ENCODE results near the gene SOCS3.

Gene SOCS3

GRCh38 chr17:78357672-78358537, 2.0 kb downstream of the SOCS3 start:
- TF ChIP-seq CTCF (IDR thresholded peaks at IDR 0.05; ENCODE audit: insufficient read depth, low read depth, low read length, missing control alignments): no peak
- no peak for DNase-seq (ENCODE audit: low read depth)
- no peak overlapping the region for H3K4me3 ChIP-seq (ENCODE audit: low read length)

GRCh38 chr17:78357177-78357586, 2.7 kb downstream of the SOCS3 start:
- TF ChIP-seq CTCF (IDR thresholded peaks at IDR 0.05; ENCODE audit: insufficient read depth, low read depth, low read length, missing control alignments): no peak
- no peak overlapping the region for H3K4me3 ChIP-seq (ENCODE audit: low read length)
- DNase-seq (ENCODE audit: low read depth): no peak

- no peak for TF ChIP-seq CTCF (IDR thresholded peaks at IDR 0.05; ENCODE audit: insufficient read depth, low read depth, low read length, missing control alignments)
- peak; percentile 98 for DNase-seq (ENCODE audit: low read depth)
- H3K4me3 ChIP-seq (ENCODE audit: low read length): no peak overlapping the region
Observed at GRCh38 chr17:78356101-78356713, 3.7 kb downstream of the SOCS3 start.

GRCh38 chr17:78355701-78356100, 4.2 kb downstream of the SOCS3 start:
- no peak overlapping the region for H3K4me3 ChIP-seq (ENCODE audit: low read length)
- no peak for DNase-seq (ENCODE audit: low read depth)

GRCh38 chr17:78355045-78355641, 4.7 kb downstream of the SOCS3 start:
- H3K4me3 ChIP-seq (ENCODE audit: low read length): no peak overlapping the region
- no peak for DNase-seq (ENCODE audit: low read depth)
- TF ChIP-seq CTCF (IDR thresholded peaks at IDR 0.05; ENCODE audit: insufficient read depth, low read depth, low read length, missing control alignments): no peak

More at GRCh38 chr17:78355701-78356100, 4.2 kb downstream of the SOCS3 start:
- no peak for TF ChIP-seq CTCF (IDR thresholded peaks at IDR 0.05; ENCODE audit: insufficient read depth, low read depth, low read length, missing control alignments)

- DNase-seq (ENCODE audit: low read depth): no peak
Observed at GRCh38 chr17:78353834-78354233, 6.0 kb downstream of the SOCS3 start.

More at GRCh38 chr17:78353834-78354233, 6.0 kb downstream of the SOCS3 start:
- H3K4me3 ChIP-seq (ENCODE audit: low read length): no peak overlapping the region
- TF ChIP-seq CTCF (IDR thresholded peaks at IDR 0.05; ENCODE audit: insufficient read depth, low read depth, low read length, missing control alignments): no peak
